HG03039 (cell line): ENCODE results near the gene HGFAC.

Experiments used
- ATAC-seq: cut with Tn5 transposase; IDR thresholded peaks from one replicate; pipeline ENCODE4 v1.9.1; 2021; ENCODE audit warnings: mild to moderate bottlenecking, moderate library complexity; ENCODE audit not compliant: unreplicated experiment

The HGFAC gene

GRCh38 chr4:3485011-3485791, 43.4 kb downstream of the HGFAC start:
- no peak for ATAC-seq

GRCh38 chr4:3485886-3486540, 44.2 kb downstream of the HGFAC start:
- ATAC-seq: no peak

GRCh38 chr4:3486541-3487540, 45.1 kb downstream of the HGFAC start:
- ATAC-seq: no peak

GRCh38 chr4:3487861-3488260, 46.1 kb downstream of the HGFAC start:
- no peak for ATAC-seq

- ATAC-seq: no peak
Measured at GRCh38 chr4:3488820-3489219, 47.1 kb downstream of the HGFAC start.

GRCh38 chr4:3489451-3489962, 47.7 kb downstream of the HGFAC start:
- ATAC-seq: no peak

- ATAC-seq: no peak
Measured at GRCh38 chr4:3491681-3492405, 50.1 kb downstream of the HGFAC start.

- no peak for ATAC-seq
Measured at GRCh38 chr4:3492741-3493719, 51.3 kb downstream of the HGFAC start.

GRCh38 chr4:3493720-3494461, 52.1 kb downstream of the HGFAC start:
- no peak for ATAC-seq

GRCh38 chr4:3494462-3494871, 52.7 kb downstream of the HGFAC start:
- no peak for ATAC-seq

GRCh38 chr4:3495204-3495975, 53.6 kb downstream of the HGFAC start:
- ATAC-seq: no peak

- no peak for ATAC-seq
Measured at GRCh38 chr4:3496021-3496420, 54.3 kb downstream of the HGFAC start.

- ATAC-seq: no peak
Measured at GRCh38 chr4:3497095-3497494, 55.3 kb downstream of the HGFAC start.

GRCh38 chr4:3497523-3498389, 56.0 kb downstream of the HGFAC start:
- no peak for ATAC-seq

- ATAC-seq: no peak
Measured at GRCh38 chr4:3498407-3498806, 56.6 kb downstream of the HGFAC start.
